ENCODE data around the gene KRTAP21-2. TPM values are rescaled to one million over a fixed set of nuclear protein-coding genes. Genes with fewer than 3 reads are reported as not detected.
"Not testable (repeated sequence)": the region's sequence is repeated elsewhere in the genome, so short reads cannot be mapped to it uniquely, and the experiment has no call there.

Gene KRTAP21-2
- polyA plus RNA-seq (2013, experiment 1 of 4): not detected
- not detected for polyA plus RNA-seq (2013, experiment 2 of 4)
- not detected for polyA plus RNA-seq (2013, experiment 3 of 4)
- polyA plus RNA-seq (2013, experiment 4 of 4): not detected

- Histone ChIP-seq H3K36me3 (ENCODE audit: control insufficient read depth, insufficient read depth, low read length) (no peaks in the 10 kb centered on the region), H3K4me3 (ENCODE audit: insufficient read depth, low read depth, low read length) (no peak within 1 kb of the TSS), H3K27ac (ENCODE audit: insufficient read depth, low read depth, low read length, poor library complexity, severe bottlenecking) (no peak within 1 kb of the TSS)
Measured at GRCh38 chr21:30747159-30747558, at the start of gene KRTAP21-2. TSS of gene KRTAP21-2 (minus strand) at chr21:30747259. CDS start at chr21:30747202, 57 bp downstream.

GRCh38 chr21:30793581-30794314 lies 46.7 kb upstream of the KRTAP21-2 start:
- H3K27me3 ChIP-seq (ENCODE audit: control insufficient read depth, insufficient read depth, low read length, poor library complexity, severe bottlenecking): no peaks in the 10 kb centered on the region
- WGBS, 2 experiments: 84 to 88% methylated on average over 1 of the region's 2 CpGs
- no peaks in the 10 kb centered on the region for H3K9me3 ChIP-seq (ENCODE audit: control insufficient read depth, low read length)
- no peak overlapping the region for H3K4me3 ChIP-seq (ENCODE audit: insufficient read depth, low read depth, low read length)
- H3K36me3 ChIP-seq (ENCODE audit: control insufficient read depth, insufficient read depth, low read length): no peaks in the 10 kb centered on the region
- H3K4me1 ChIP-seq (ENCODE audit: control insufficient read depth, insufficient read depth, low read length): no peaks in the 10 kb centered on the region
- H3K27ac ChIP-seq (ENCODE audit: insufficient read depth, low read depth, low read length, poor library complexity, severe bottlenecking): no peak overlapping the region

More at GRCh38 chr21:30747159-30747558, at the start of gene KRTAP21-2:
- H3K27me3 ChIP-seq (ENCODE audit: control insufficient read depth, insufficient read depth, low read length, poor library complexity, severe bottlenecking): no peaks in the 10 kb centered on the region
- H3K4me1 ChIP-seq (ENCODE audit: control insufficient read depth, insufficient read depth, low read length): no peaks in the 10 kb centered on the region
- no peaks in the 10 kb centered on the region for H3K9me3 ChIP-seq (ENCODE audit: control insufficient read depth, low read length)

- Histone ChIP-seq H3K9me3 (ENCODE audit: control insufficient read depth, low read length) (no peaks in the 10 kb centered on the region), H3K4me3 (ENCODE audit: insufficient read depth, low read depth, low read length) (no peak overlapping the region), H3K27me3 (ENCODE audit: control insufficient read depth, insufficient read depth, low read length, poor library complexity, severe bottlenecking) (no peaks in the 10 kb centered on the region), H3K36me3 (ENCODE audit: control insufficient read depth, insufficient read depth, low read length) (no peaks in the 10 kb centered on the region), H3K4me1 (ENCODE audit: control insufficient read depth, insufficient read depth, low read length) (no peaks in the 10 kb centered on the region), H3K27ac (ENCODE audit: insufficient read depth, low read depth, low read length, poor library complexity, severe bottlenecking) (no peak overlapping the region)
- 100% methylated on average over 1 of the region's 1 CpG; no CpG with 5 or more reads in 1 of the 2 experiments for WGBS, 2 experiments
Measured at GRCh38 chr21:30779249-30779648, 32.2 kb upstream of the KRTAP21-2 start.

- H3K4me3 ChIP-seq (ENCODE audit: insufficient read depth, low read depth, low read length): no peak overlapping the region
- no peaks in the 10 kb centered on the region for H3K27me3 ChIP-seq (ENCODE audit: control insufficient read depth, insufficient read depth, low read length, poor library complexity, severe bottlenecking)
- H3K36me3 ChIP-seq (ENCODE audit: control insufficient read depth, insufficient read depth, low read length): no peaks in the 10 kb centered on the region
- 94 to 95% methylated on average over 2 to 3 of the region's 4 CpGs for WGBS, 2 experiments
- H3K4me1 ChIP-seq (ENCODE audit: control insufficient read depth, insufficient read depth, low read length): no peaks in the 10 kb centered on the region
- H3K27ac ChIP-seq (ENCODE audit: insufficient read depth, low read depth, low read length, poor library complexity, severe bottlenecking): no peak overlapping the region
- H3K9me3 ChIP-seq (ENCODE audit: control insufficient read depth, low read length): no peaks in the 10 kb centered on the region
Measured at GRCh38 chr21:30769724-30770431, 22.8 kb upstream of the KRTAP21-2 start.

- Histone ChIP-seq H3K4me1 (ENCODE audit: control insufficient read depth, insufficient read depth, low read length) (no peaks in the 10 kb centered on the region), H3K36me3 (ENCODE audit: control insufficient read depth, insufficient read depth, low read length) (no peaks in the 10 kb centered on the region), H3K27ac (ENCODE audit: insufficient read depth, low read depth, low read length, poor library complexity, severe bottlenecking) (no peak overlapping the region), H3K27me3 (ENCODE audit: control insufficient read depth, insufficient read depth, low read length, poor library complexity, severe bottlenecking) (no peaks in the 10 kb centered on the region), H3K4me3 (ENCODE audit: insufficient read depth, low read depth, low read length) (no peak overlapping the region), H3K9me3 (ENCODE audit: control insufficient read depth, low read length) (no peaks in the 10 kb centered on the region)
- 93 to 95% methylated on average over 2 of the region's 2 CpGs for WGBS, 2 experiments
Measured at GRCh38 chr21:30760776-30761175, 13.7 kb upstream of the KRTAP21-2 start.

GRCh38 chr21:30758306-30758705 lies 11.2 kb upstream of the KRTAP21-2 start:
- H3K27me3 ChIP-seq (ENCODE audit: control insufficient read depth, insufficient read depth, low read length, poor library complexity, severe bottlenecking): no peaks in the 10 kb centered on the region
- H3K36me3 ChIP-seq (ENCODE audit: control insufficient read depth, insufficient read depth, low read length): no peaks in the 10 kb centered on the region
- no peak overlapping the region for H3K4me3 ChIP-seq (ENCODE audit: insufficient read depth, low read depth, low read length)
- no peaks in the 10 kb centered on the region for H3K9me3 ChIP-seq (ENCODE audit: control insufficient read depth, low read length)
- WGBS, 2 experiments: 84 to 89% methylated on average over 2 of the region's 2 CpGs
- no peak overlapping the region for H3K27ac ChIP-seq (ENCODE audit: insufficient read depth, low read depth, low read length, poor library complexity, severe bottlenecking)
- H3K4me1 ChIP-seq (ENCODE audit: control insufficient read depth, insufficient read depth, low read length): no peaks in the 10 kb centered on the region

- H3K27me3 ChIP-seq (ENCODE audit: control insufficient read depth, insufficient read depth, low read length, poor library complexity, severe bottlenecking); H3K27ac ChIP-seq (ENCODE audit: insufficient read depth, low read depth, low read length, poor library complexity, severe bottlenecking); H3K36me3 ChIP-seq (ENCODE audit: control insufficient read depth, insufficient read depth, low read length); H3K9me3 ChIP-seq (ENCODE audit: control insufficient read depth, low read length); H3K4me3 ChIP-seq (ENCODE audit: insufficient read depth, low read depth, low read length); H3K4me1 ChIP-seq (ENCODE audit: control insufficient read depth, insufficient read depth, low read length): not testable (repeated sequence)
- WGBS, 2 experiments: 83 to 100% methylated on average over 1 of the region's 2 CpGs
Measured at GRCh38 chr21:30755328-30755727, 8.3 kb upstream of the KRTAP21-2 start, which contains the start of gene KRTAP21-1. TSS of gene KRTAP21-1 (minus strand) at chr21:30755428. CDS start at chr21:30755378, 50 bp downstream.

GRCh38 chr21:30740462-30740861 lies 6.6 kb downstream of the KRTAP21-2 start:
- WGBS, 2 experiments: 90 to 94% methylated on average over 1 of the region's 2 CpGs
- H3K4me3 ChIP-seq (ENCODE audit: insufficient read depth, low read depth, low read length): no peak overlapping the region
- H3K27me3 ChIP-seq (ENCODE audit: control insufficient read depth, insufficient read depth, low read length, poor library complexity, severe bottlenecking): no peaks in the 10 kb centered on the region
- H3K4me1 ChIP-seq (ENCODE audit: control insufficient read depth, insufficient read depth, low read length): no peaks in the 10 kb centered on the region
- no peak overlapping the region for H3K27ac ChIP-seq (ENCODE audit: insufficient read depth, low read depth, low read length, poor library complexity, severe bottlenecking)
- no peaks in the 10 kb centered on the region for H3K36me3 ChIP-seq (ENCODE audit: control insufficient read depth, insufficient read depth, low read length)
- no peaks in the 10 kb centered on the region for H3K9me3 ChIP-seq (ENCODE audit: control insufficient read depth, low read length)

- Histone ChIP-seq H3K27me3 (ENCODE audit: control insufficient read depth, insufficient read depth, low read length, poor library complexity, severe bottlenecking) (no peaks in the 10 kb centered on the region), H3K9me3 (ENCODE audit: control insufficient read depth, low read length) (no peaks in the 10 kb centered on the region), H3K4me3 (ENCODE audit: insufficient read depth, low read depth, low read length) (no peak overlapping the region), H3K27ac (ENCODE audit: insufficient read depth, low read depth, low read length, poor library complexity, severe bottlenecking) (no peak overlapping the region), H3K36me3 (ENCODE audit: control insufficient read depth, insufficient read depth, low read length) (no peaks in the 10 kb centered on the region), H3K4me1 (ENCODE audit: control insufficient read depth, insufficient read depth, low read length) (no peaks in the 10 kb centered on the region)
- WGBS, 2 experiments: 60 to 86% methylated on average over 1 of the region's 1 CpG
Measured at GRCh38 chr21:30733026-30733425, 14.0 kb downstream of the KRTAP21-2 start.

GRCh38 chr21:30726726-30727125 lies 20.3 kb downstream of the KRTAP21-2 start:
- H3K4me3 ChIP-seq (ENCODE audit: insufficient read depth, low read depth, low read length): no peak overlapping the region
- no CpG with 5 or more reads among the region's 1 CpG for WGBS, 2 experiments
- H3K4me1 ChIP-seq (ENCODE audit: control insufficient read depth, insufficient read depth, low read length): no peaks in the 10 kb centered on the region
- no peaks in the 10 kb centered on the region for H3K9me3 ChIP-seq (ENCODE audit: control insufficient read depth, low read length)
- no peaks in the 10 kb centered on the region for H3K27me3 ChIP-seq (ENCODE audit: control insufficient read depth, insufficient read depth, low read length, poor library complexity, severe bottlenecking)
- no peak overlapping the region for H3K27ac ChIP-seq (ENCODE audit: insufficient read depth, low read depth, low read length, poor library complexity, severe bottlenecking)
- no peaks in the 10 kb centered on the region for H3K36me3 ChIP-seq (ENCODE audit: control insufficient read depth, insufficient read depth, low read length)
